Common myeloid progenitor, CD34-positive (primary cell): Measurements from ENCODE around the gene SH2D5.
A peak's percentile ranks its signal among the peaks of the same experiment; 100 is the strongest.

Experiments used
- CTCF ChIA-PET: fragments of 350-600 bp; sonication (Branson Sonifier 250); formaldehyde crosslinking; loops from one replicate; lab custom pipeline; 2021; ENCODE audit warnings: antibody characterized with exemption; lab: Charles Lee
- POLR2A ChIA-PET: fragments of 350-600 bp; sonication (Branson Sonifier 250); formaldehyde crosslinking; loops from one replicate; lab custom pipeline; 2021; ENCODE audit warnings: antibody characterized with exemption; lab: Charles Lee
- DNase-seq, 3 donors: peaks; one replicate each; pipeline versions ENCODE4 v3.0.0 to v3.0.0-alpha.2; 2013
- H3K27ac ChIP-seq, 2 experiments: 1 replicate in 1 of 2; 2 replicates in 1 of 2; pipeline ENCODE4 v1.7.0; 2013; ENCODE audit warnings: inconsistent platforms in 2 of 2, low read length in 2 of 2, mild to moderate bottlenecking in 2 of 2, low read depth in 1 of 2, moderate library complexity in 1 of 2; ENCODE audit not compliant: severe bottlenecking in 2 of 2, insufficient read depth in 1 of 2, poor library complexity in 1 of 2
- H3K27me3 ChIP-seq, 5 experiments: replicated peaks in 2 of 5; 1 replicate in 3 of 5; 2 replicates in 2 of 5; pipeline versions ENCODE4 v1.6.1 to v1.7.0; 2013; ENCODE audit warnings: low read length in 4 of 5, mild to moderate bottlenecking in 2 of 5, moderate library complexity in 2 of 5, inconsistent platforms in 1 of 5; ENCODE audit not compliant: insufficient read depth in 5 of 5, control insufficient read depth in 4 of 5
- H3K36me3 ChIP-seq, 4 experiments: 1 replicate in 2 of 4; 2 replicates in 2 of 4; pipeline versions ENCODE4 v1.6.1 to v1.7.0; 2013; ENCODE audit warnings: low read length in 3 of 4, control low read depth in 1 of 4, mild to moderate bottlenecking in 1 of 4; ENCODE audit not compliant: control insufficient read depth in 4 of 4, insufficient read depth in 4 of 4
- H3K4me1 ChIP-seq, 4 experiments: 1 replicate in 3 of 4; 2 replicates in 1 of 4; pipeline versions ENCODE4 v1.6.1 to v1.7.1; 2013; ENCODE audit warnings: low read length in 3 of 4, mild to moderate bottlenecking in 3 of 4, control low read depth in 1 of 4, inconsistent platforms in 1 of 4, moderate library complexity in 1 of 4; ENCODE audit not compliant: control insufficient read depth in 4 of 4, insufficient read depth in 4 of 4; ENCODE audit errors: control extremely low read depth in 1 of 4
- H3K4me3 ChIP-seq, 7 experiments: 1 replicate in 4 of 7; 2 replicates in 3 of 7; pipeline versions ENCODE4 v1.5.1 to v1.7.0; 2013; ENCODE audit warnings: mild to moderate bottlenecking in 7 of 7, low read length in 6 of 7, moderate library complexity in 6 of 7, inconsistent platforms in 2 of 7, low read depth in 2 of 7, control low read depth in 1 of 7; ENCODE audit not compliant: insufficient read depth in 4 of 7, control insufficient read depth in 1 of 7; ENCODE audit errors: extremely low read depth in 1 of 7
- H3K9me3 ChIP-seq, 5 experiments: 1 replicate in 4 of 5; 2 replicates in 1 of 5; pipeline versions ENCODE4 v1.6.1 to v1.7.1; 2013; ENCODE audit warnings: low read length in 4 of 5, mild to moderate bottlenecking in 2 of 5, inconsistent platforms in 1 of 5, low read depth in 1 of 5, moderate library complexity in 1 of 5; ENCODE audit not compliant: control insufficient read depth in 4 of 5, insufficient read depth in 2 of 5; ENCODE audit errors: control extremely low read depth in 1 of 5
- WGBS: methylation state at CpG from one replicate; pipeline ENCODE4 v1.1.5; 2013; ENCODE audit not compliant: insufficient coverage; 5-methylcytosine and 5-hydroxymethylcytosine counted together

SH2D5 gene

GRCh38 chr1:20715406-20715805 lies 17.1 kb downstream of the SH2D5 start:
- H3K36me3 ChIP-seq, result no peaks in the 10 kb centered on the region
- CTCF ChIA-PET, result interaction anchor here (0.9 to 2.6 kb wide), 3 partner anchors 10 to 18 kb away, joined by 3 to 8 read pairs (median 5); no protein-coding TSS in a partner anchor
- WGBS, result 88% methylated on average over 11 of the region's 15 CpGs
- POLR2A ChIA-PET, result interaction anchor here (0.6 kb wide), 1 partner anchor 36 kb away, joined by 5 read pairs; no protein-coding TSS in a partner anchor
- H3K27ac ChIP-seq, result no peak overlapping the region
- H3K9me3 ChIP-seq, result no peaks in the 10 kb centered on the region
- H3K27me3 ChIP-seq, result peaks cover 5 to 49% (median 26%) of the 10 kb centered on the region in 5 experiments
- H3K4me1 ChIP-seq, result peaks cover 0 to 10% (median 9%) of the 10 kb centered on the region in 4 experiments
- DNase-seq, result no peak
- no peak overlapping the region for H3K4me3 ChIP-seq

- H3K27me3 ChIP-seq, result peaks cover 5 to 35% (median 11%) of the 10 kb centered on the region in 5 experiments
- H3K36me3 ChIP-seq, result no peaks in the 10 kb centered on the region
- CTCF ChIA-PET, result interaction anchor here (0.7 to 2.6 kb wide), 2 partner anchors 16 to 31 kb away, joined by 3 to 8 read pairs; no protein-coding TSS in a partner anchor
- peaks cover 0 to 10% (median 9%) of the 10 kb centered on the region in 4 experiments for H3K4me1 ChIP-seq
- DNase-seq, result no peak
- no peak overlapping the region for H3K27ac ChIP-seq
- 100% methylated on average over 5 of the region's 6 CpGs for WGBS
- no peaks in the 10 kb centered on the region for H3K9me3 ChIP-seq
- no peak overlapping the region for H3K4me3 ChIP-seq
- POLR2A ChIA-PET, result no interaction called here
Measured at GRCh38 chr1:20713440-20713839, 19.1 kb downstream of the SH2D5 start.

- Histone ChIP-seq H3K27ac (no peak overlapping the region), H3K9me3 (no peaks in the 10 kb centered on the region), H3K4me1 (peaks cover 0 to 2% (median 1%) of the 10 kb centered on the region in 4 experiments), H3K36me3 (no peaks in the 10 kb centered on the region), H3K4me3 (no peak overlapping the region), H3K27me3 (peaks cover 5 to 25% (median 7%) of the 10 kb centered on the region in 5 experiments)
- peak in 2 of 3 donors; percentile 49 to 53 for DNase-seq
- WGBS, result 100% methylated on average over 1 of the region's 6 CpGs
- ChIA-PET CTCF (no interaction called here), POLR2A (no interaction called here)
Measured at GRCh38 chr1:20712215-20712577, 20.3 kb downstream of the SH2D5 start.

- H3K4me1 ChIP-seq, result no peaks in the 10 kb centered on the region
- H3K27me3 ChIP-seq, result peaks cover 2 to 18% (median 4%) of the 10 kb centered on the region in 5 experiments
- 94% methylated on average over 29 of the region's 29 CpGs for whole genome bisulfite sequencing
- CTCF ChIA-PET, result no interaction called here
- no peak overlapping the region for H3K27ac ChIP-seq
- H3K4me3 ChIP-seq, result no peak overlapping the region
- POLR2A ChIA-PET, result no interaction called here
- peak in 2 of 3 donors; percentile 61 to 64 for DNase-seq
- no peaks in the 10 kb centered on the region for H3K9me3 ChIP-seq
- H3K36me3 ChIP-seq, result no peaks in the 10 kb centered on the region
Measured at GRCh38 chr1:20711285-20712214, 21.0 kb downstream of the SH2D5 start.

GRCh38 chr1:20710469-20711284 lies 21.8 kb downstream of the SH2D5 start:
- ChIA-PET POLR2A (no interaction called here), CTCF (interaction anchor here (1.1 kb wide), 1 partner anchor 14 kb away, joined by 3 read pairs; no protein-coding TSS in a partner anchor)
- Histone ChIP-seq H3K4me3 (no peak overlapping the region), H3K9me3 (no peaks in the 10 kb centered on the region), H3K27me3 (peaks cover 0 to 10% (median 3%) of the 10 kb centered on the region in 5 experiments), H3K4me1 (no peaks in the 10 kb centered on the region), H3K27ac (no peak overlapping the region), H3K36me3 (no peaks in the 10 kb centered on the region)
- no peak for DNase-seq
- WGBS, result 82% methylated on average over 11 of the region's 18 CpGs

GRCh38 chr1:20709868-20710267 lies 22.6 kb downstream of the SH2D5 start:
- ChIA-PET CTCF (interaction anchor here (1.1 kb wide), 1 partner anchor 13 kb away, joined by 3 read pairs; no protein-coding TSS in a partner anchor), POLR2A (no interaction called here)
- peaks cover 0 to 2% (median under 1%) of the 10 kb centered on the region in 5 experiments for H3K27me3 ChIP-seq
- no peaks in the 10 kb centered on the region for H3K36me3 ChIP-seq
- H3K27ac ChIP-seq, result no peak overlapping the region
- H3K4me3 ChIP-seq, result no peak overlapping the region
- DNase-seq, result no peak
- H3K4me1 ChIP-seq, result no peaks in the 10 kb centered on the region
- no peaks in the 10 kb centered on the region for H3K9me3 ChIP-seq
- WGBS, result 90% methylated on average over 2 of the region's 3 CpGs
